ENCODE data around the gene PIF1. TPM values are rescaled to one million over a fixed set of nuclear protein-coding genes. Genes with fewer than 3 reads are reported as not detected.
A peak's percentile ranks its signal among the peaks of the same experiment; 100 is the strongest.
"Not testable (repeated sequence)": the region's sequence is repeated elsewhere in the genome, so short reads cannot be mapped to it uniquely, and the experiment has no call there.

PIF1 gene
- total and polyA plus RNA-seq, 12 donors = 0.26 to 6.0 (median 1.8) TPM

DNA sequence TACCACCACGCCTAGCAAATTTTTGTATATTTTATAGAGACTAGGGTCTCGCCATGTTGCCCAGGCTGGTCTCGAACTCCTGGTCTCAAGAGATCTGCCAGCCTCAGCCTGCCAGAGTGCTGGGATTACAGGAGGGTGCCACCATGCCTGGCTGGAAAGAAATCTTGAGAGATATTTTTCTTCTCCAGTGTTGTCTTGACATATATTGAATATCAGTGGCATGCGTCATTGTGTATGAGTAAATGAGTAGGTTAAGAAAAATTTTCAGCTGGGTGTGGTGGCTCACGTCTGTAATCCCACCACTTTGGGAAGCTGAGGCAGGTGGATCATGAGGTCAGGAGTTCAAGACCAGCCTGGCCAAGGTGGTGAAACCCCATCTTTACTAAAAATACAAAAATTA lies 3.5 kb upstream of the PIF1 start:
- Histone ChIP-seq H3K9me3 (replicated peaks in 1 of 3) (no peaks in the 10 kb centered on the region), H3K4me3 (no peak overlapping the region), H3K4me1 (replicated peaks in 1 of 2) (peaks cover 12% of the 10 kb centered on the region in 2 donors), H3K27me3 (no peaks in the 10 kb centered on the region), H3K27ac (no peak overlapping the region), H3K36me3 (replicated peaks in 1 of 2) (no peaks in the 10 kb centered on the region)
- 88 to 97% (median 93%) methylated on average over 5 of the region's 5 CpGs for WGBS, 4 donors
- intact Hi-C loops (cut with DNase I) = no loop called here
- no peak for TF ChIP-seq POLR2A (IDR thresholded peaks at IDR 0.05)
- TF ChIP-seq, protein P1, sequence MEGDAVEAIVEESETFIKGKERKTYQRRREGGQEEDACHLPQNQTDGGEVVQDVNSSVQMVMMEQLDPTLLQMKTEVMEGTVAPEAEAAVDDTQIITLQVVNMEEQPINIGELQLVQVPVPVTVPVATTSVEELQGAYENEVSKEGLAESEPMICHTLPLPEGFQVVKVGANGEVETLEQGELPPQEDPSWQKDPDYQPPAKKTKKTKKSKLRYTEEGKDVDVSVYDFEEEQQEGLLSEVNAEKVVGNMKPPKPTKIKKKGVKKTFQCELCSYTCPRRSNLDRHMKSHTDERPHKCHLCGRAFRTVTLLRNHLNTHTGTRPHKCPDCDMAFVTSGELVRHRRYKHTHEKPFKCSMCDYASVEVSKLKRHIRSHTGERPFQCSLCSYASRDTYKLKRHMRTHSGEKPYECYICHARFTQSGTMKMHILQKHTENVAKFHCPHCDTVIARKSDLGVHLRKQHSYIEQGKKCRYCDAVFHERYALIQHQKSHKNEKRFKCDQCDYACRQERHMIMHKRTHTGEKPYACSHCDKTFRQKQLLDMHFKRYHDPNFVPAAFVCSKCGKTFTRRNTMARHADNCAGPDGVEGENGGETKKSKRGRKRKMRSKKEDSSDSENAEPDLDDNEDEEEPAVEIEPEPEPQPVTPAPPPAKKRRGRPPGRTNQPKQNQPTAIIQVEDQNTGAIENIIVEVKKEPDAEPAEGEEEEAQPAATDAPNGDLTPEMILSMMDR (IDR thresholded peaks at IDR 0.05) = no peak
- DNase-seq = no peak

DNA sequence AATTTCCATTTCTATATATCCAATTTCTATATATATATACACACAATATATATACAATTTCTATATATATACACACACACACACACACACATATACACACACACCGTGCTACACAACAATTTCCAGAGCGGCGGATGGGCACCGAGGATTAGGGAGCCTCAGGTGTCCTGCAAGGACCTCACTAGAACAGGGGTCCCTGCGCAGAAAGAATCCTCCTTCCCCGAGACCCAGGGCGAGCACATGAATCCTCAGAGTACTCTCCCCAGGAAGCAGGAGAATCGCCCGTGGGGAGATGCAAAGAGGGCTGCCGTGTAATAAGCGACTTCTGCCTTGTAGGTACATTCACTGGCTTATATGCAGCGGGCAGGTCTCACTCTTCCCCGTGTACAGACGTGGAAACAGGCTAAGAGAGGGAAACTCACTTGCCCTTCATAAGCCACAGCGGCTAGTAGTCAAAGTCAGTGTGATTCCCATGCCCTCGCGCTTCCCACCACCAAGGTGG lies 467 bp downstream of the PIF1 start:
- H3K27me3 ChIP-seq = no peaks in the 10 kb centered on the region
- DNase-seq = no peak
- intact Hi-C loops (cut with DNase I) = no loop called here
- H3K27ac ChIP-seq = peak overlapping the region in 1 of 5 donors; percentile 85
- peaks cover 18 to 20% of the 10 kb centered on the region in 2 donors for H3K4me1 ChIP-seq (replicated peaks in 1 of 2)
- no peaks in the 10 kb centered on the region for H3K9me3 ChIP-seq (replicated peaks in 1 of 3)
- H3K4me3 ChIP-seq = peak overlapping the region in 1 of 4 donors; percentile 65
- TF ChIP-seq, protein P1 (IDR thresholded peaks at IDR 0.05) = no peak
- no peak for TF ChIP-seq POLR2A (IDR thresholded peaks at IDR 0.05)
- WGBS, 4 donors = 3 to 8% (median 6%) methylated on average over 7 to 17 of the region's 17 CpGs
- no peaks in the 10 kb centered on the region for H3K36me3 ChIP-seq (replicated peaks in 1 of 2)

DNA sequence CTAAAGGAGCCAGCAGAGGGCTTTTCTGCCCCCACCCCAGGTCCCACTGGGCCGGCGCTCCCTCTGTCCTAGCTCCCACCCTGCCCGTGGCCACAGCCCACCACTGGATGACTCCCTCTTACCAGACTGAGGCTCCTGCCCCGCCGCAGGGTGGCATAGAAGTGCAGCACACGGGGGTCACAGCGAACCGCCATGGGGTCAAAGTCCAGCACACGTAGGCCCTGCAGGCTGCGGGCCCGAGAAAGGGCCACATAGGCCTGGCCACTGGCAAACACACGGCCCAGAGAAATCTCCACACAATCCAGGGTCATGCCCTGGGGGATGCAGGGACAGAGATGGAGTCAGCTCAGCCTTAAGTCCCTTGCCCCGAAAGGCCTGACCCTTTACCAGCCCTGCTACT lies 9.0 kb downstream of the PIF1 start:
- H3K4me3 ChIP-seq = no peak overlapping the region
- intact Hi-C loops (cut with DNase I) = no loop called here
- WGBS, 4 donors = 87 to 100% (median 91%) methylated on average over 1 to 13 of the region's 13 CpGs
- peaks cover 4 to 6% of the 10 kb centered on the region in 2 donors for H3K4me1 ChIP-seq (replicated peaks in 1 of 2)
- H3K36me3 ChIP-seq (replicated peaks in 1 of 2) = no peaks in the 10 kb centered on the region
- H3K27me3 ChIP-seq = no peaks in the 10 kb centered on the region
- DNase-seq = no peak
- H3K27ac ChIP-seq = no peak overlapping the region
- TF ChIP-seq, protein P1 (IDR thresholded peaks at IDR 0.05) = no peak
- no peak for TF ChIP-seq POLR2A (IDR thresholded peaks at IDR 0.05)
- H3K9me3 ChIP-seq (replicated peaks in 1 of 3) = no peaks in the 10 kb centered on the region

DNA sequence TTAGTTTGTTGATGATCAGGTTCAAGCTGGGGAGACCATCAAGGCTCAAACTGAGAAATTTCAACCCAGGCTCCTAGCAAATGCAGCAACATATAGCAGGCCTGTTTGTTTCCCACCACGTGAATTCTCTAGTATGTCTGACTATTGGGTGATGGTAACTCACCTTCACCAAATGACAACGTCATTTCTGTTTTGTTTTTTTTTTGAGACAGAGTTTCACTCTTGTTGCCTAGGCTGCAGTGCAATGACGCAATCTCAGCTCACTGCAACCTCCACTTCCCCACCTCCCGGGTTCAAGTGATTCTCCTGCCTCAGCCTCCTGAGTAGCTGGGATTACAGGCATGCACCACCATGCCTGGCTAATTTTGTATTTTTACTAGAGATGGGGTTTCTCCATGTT lies 10.5 kb downstream of the PIF1 start:
- not testable (repeated sequence) for DNase-seq; H3K9me3 ChIP-seq (replicated peaks in 1 of 3); H3K4me1 ChIP-seq (replicated peaks in 1 of 2); H3K27ac ChIP-seq; H3K27me3 ChIP-seq; H3K4me3 ChIP-seq; H3K36me3 ChIP-seq (replicated peaks in 1 of 2)
- 70 to 78% (median 74%) methylated on average over 4 of the region's 4 CpGs for WGBS, 4 donors
- intact Hi-C loops (cut with DNase I) = loop anchor here in 1 of 2 donors (5.0 kb wide), 1 partner anchor 83 kb away; no protein-coding TSS in a partner anchor

DNA sequence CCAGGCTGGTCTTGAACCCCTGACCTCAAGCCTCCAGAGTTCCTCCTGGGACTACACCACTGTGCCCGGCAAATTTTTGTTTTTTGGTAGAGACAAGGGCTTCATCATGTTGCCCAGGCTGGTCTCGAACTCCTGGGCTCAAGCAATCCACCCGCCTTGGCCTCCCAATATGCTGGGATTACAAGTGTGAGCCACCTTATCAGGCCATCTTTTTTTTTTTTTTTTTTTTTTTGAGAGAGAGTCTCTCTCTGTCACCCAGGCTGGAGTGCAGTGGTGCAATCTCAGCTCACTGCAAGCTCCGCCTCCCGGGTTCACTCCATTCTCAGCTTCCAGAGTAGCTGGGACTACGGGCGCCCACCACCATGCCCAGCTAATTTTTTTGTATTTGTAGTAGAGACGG lies 11.2 kb downstream of the PIF1 start:
- 95 to 99% (median 96%) methylated on average over 8 of the region's 8 CpGs for WGBS, 4 donors
- not testable (repeated sequence) for H3K36me3 ChIP-seq (replicated peaks in 1 of 2); H3K4me1 ChIP-seq (replicated peaks in 1 of 2); H3K27me3 ChIP-seq; H3K4me3 ChIP-seq; H3K9me3 ChIP-seq (replicated peaks in 1 of 3); H3K27ac ChIP-seq; DNase-seq
- intact Hi-C loops (cut with DNase I) = loop anchor here in 1 of 2 donors (5.0 kb wide), 1 partner anchor 82 kb away; no protein-coding TSS in a partner anchor

All from adrenal gland (tissue), 12 donors.